ENCODE data around the gene OSBPL6.

OSBPL6 gene

DNA sequence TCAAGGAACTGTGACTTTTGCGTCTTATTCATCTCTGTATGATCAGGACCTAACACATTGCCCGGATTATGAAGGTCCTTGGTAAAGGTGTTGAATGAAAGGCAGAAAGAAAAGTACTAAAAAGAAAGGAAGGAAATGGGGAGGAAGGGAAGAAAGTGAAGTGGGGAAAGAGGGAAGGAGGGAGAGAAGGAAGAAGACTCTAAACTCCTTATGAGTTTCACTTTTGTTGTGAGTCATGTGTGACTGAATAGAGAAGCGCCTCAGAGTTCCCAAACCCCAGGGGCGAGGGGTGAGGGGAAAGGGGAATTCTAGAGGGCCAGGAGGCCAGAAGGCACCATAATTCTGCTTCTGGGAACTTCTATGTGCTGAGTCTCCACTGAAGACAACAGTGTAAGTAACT, 30.9 kb upstream of the OSBPL6 start:
- TF ChIP-seq TCF4 (CRISPR knock-in tag; IDR thresholded peaks at IDR 0.05; ENCODE audit: borderline replicate concordance) (no peak), PPARA (CRISPR knock-in tag; IDR thresholded peaks at IDR 0.05; ENCODE audit: borderline replicate concordance) (no peak), OSR1 (CRISPR knock-in tag; IDR thresholded peaks at IDR 0.05) (no peak), ZFP3 (CRISPR knock-in tag; IDR thresholded peaks at IDR 0.05) (no peak), ZFP30 (CRISPR knock-in tag; IDR thresholded peaks at IDR 0.05) (no peak), BACH2 (CRISPR knock-in tag; IDR thresholded peaks at IDR 0.05; ENCODE audit: borderline replicate concordance) (no peak), ZC3H10 (CRISPR knock-in tag; IDR thresholded peaks at IDR 0.05) (no peak), GLIS3 (CRISPR knock-in tag; IDR thresholded peaks at IDR 0.05) (no peak), ZNF565 (CRISPR knock-in tag; conservative IDR thresholded peaks at IDR 0.05; ENCODE audit: low read depth) (no peak), ESRRG (CRISPR knock-in tag; IDR thresholded peaks at IDR 0.05) (no peak), SNAI2 (CRISPR knock-in tag; IDR thresholded peaks at IDR 0.05) (no peak), ZNF8 (CRISPR knock-in tag; IDR thresholded peaks at IDR 0.05) (no peak), ARNTL (CRISPR knock-in tag; IDR thresholded peaks at IDR 0.05; ENCODE audit: borderline replicate concordance, low read depth) (no peak), ZNF70 (CRISPR knock-in tag; IDR thresholded peaks at IDR 0.05) (no peak), RARB (CRISPR knock-in tag; IDR thresholded peaks at IDR 0.05) (no peak)
- TF ChIP-seq, protein P1, sequence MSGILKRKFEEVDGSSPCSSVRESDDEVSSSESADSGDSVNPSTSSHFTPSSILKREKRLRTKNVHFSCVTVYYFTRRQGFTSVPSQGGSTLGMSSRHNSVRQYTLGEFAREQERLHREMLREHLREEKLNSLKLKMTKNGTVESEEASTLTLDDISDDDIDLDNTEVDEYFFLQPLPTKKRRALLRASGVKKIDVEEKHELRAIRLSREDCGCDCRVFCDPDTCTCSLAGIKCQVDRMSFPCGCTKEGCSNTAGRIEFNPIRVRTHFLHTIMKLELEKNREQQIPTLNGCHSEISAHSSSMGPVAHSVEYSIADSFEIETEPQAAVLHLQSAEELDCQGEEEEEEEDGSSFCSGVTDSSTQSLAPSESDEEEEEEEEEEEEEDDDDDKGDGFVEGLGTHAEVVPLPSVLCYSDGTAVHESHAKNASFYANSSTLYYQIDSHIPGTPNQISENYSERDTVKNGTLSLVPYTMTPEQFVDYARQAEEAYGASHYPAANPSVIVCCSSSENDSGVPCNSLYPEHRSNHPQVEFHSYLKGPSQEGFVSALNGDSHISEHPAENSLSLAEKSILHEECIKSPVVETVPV (CRISPR knock-in tag; IDR thresholded peaks at IDR 0.05) = no peak
- TF ChIP-seq, protein P2, sequence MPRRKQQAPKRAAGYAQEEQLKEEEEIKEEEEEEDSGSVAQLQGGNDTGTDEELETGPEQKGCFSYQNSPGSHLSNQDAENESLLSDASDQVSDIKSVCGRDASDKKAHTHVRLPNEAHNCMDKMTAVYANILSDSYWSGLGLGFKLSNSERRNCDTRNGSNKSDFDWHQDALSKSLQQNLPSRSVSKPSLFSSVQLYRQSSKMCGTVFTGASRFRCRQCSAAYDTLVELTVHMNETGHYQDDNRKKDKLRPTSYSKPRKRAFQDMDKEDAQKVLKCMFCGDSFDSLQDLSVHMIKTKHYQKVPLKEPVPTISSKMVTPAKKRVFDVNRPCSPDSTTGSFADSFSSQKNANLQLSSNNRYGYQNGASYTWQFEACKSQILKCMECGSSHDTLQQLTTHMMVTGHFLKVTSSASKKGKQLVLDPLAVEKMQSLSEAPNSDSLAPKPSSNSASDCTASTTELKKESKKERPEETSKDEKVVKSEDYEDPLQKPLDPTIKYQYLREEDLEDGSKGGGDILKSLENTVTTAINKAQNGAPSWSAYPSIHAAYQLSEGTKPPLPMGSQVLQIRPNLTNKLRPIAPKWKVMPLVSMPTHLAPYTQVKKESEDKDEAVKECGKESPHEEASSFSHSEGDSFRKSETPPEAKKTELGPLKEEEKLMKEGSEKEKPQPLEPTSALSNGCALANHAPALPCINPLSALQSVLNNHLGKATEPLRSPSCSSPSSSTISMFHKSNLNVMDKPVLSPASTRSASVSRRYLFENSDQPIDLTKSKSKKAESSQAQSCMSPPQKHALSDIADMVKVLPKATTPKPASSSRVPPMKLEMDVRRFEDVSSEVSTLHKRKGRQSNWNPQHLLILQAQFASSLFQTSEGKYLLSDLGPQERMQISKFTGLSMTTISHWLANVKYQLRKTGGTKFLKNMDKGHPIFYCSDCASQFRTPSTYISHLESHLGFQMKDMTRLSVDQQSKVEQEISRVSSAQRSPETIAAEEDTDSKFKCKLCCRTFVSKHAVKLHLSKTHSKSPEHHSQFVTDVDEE (CRISPR knock-in tag; IDR thresholded peaks at IDR 0.05) = no peak
- TF ChIP-seq, protein P3, sequence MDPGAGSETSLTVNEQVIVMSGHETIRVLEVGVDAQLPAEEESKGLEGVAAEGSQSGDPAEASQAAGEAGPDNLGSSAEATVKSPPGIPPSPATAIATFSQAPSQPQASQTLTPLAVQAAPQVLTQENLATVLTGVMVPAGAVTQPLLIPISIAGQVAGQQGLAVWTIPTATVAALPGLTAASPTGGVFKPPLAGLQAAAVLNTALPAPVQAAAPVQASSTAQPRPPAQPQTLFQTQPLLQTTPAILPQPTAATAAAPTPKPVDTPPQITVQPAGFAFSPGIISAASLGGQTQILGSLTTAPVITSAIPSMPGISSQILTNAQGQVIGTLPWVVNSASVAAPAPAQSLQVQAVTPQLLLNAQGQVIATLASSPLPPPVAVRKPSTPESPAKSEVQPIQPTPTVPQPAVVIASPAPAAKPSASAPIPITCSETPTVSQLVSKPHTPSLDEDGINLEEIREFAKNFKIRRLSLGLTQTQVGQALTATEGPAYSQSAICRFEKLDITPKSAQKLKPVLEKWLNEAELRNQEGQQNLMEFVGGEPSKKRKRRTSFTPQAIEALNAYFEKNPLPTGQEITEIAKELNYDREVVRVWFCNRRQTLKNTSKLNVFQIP (CRISPR knock-in tag; IDR thresholded peaks at IDR 0.05; ENCODE audit: borderline replicate concordance, low read depth) = no peak
- TF ChIP-seq, protein P4, sequence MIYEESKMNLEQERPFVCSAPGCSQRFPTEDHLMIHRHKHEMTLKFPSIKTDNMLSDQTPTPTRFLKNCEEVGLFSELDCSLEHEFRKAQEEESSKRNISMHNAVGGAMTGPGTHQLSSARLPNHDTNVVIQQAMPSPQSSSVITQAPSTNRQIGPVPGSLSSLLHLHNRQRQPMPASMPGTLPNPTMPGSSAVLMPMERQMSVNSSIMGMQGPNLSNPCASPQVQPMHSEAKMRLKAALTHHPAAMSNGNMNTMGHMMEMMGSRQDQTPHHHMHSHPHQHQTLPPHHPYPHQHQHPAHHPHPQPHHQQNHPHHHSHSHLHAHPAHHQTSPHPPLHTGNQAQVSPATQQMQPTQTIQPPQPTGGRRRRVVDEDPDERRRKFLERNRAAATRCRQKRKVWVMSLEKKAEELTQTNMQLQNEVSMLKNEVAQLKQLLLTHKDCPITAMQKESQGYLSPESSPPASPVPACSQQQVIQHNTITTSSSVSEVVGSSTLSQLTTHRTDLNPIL (CRISPR knock-in tag; IDR thresholded peaks at IDR 0.05; ENCODE audit: low read depth) = no peak
- no peak for ATAC-seq

DNA sequence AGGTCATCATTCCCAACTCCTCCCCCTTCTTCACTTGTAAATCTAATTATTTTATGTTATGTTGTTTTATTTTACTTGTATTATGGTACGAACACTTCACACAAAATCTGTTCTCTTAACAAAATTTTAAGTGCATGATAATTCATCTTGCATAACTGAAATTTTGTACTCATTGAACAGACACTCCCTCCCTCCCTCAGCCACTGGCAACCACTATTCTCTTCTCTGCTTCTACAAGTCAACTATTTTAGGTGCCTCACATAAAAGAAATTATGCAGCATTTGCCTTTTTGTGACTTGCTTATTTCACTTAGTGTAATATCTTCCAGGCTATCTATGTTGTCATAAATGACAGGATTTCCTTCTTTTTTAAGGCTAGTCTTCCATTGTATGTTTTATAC, 30.4 kb upstream of the OSBPL6 start:
- ATAC-seq = no peak
- TF ChIP-seq PPARA (CRISPR knock-in tag; IDR thresholded peaks at IDR 0.05; ENCODE audit: borderline replicate concordance) (no peak), ARNTL (CRISPR knock-in tag; IDR thresholded peaks at IDR 0.05; ENCODE audit: borderline replicate concordance, low read depth) (no peak), ZNF70 (CRISPR knock-in tag; IDR thresholded peaks at IDR 0.05) (no peak), ESRRG (CRISPR knock-in tag; IDR thresholded peaks at IDR 0.05) (no peak), SNAI2 (CRISPR knock-in tag; IDR thresholded peaks at IDR 0.05) (no peak), ZNF565 (CRISPR knock-in tag; conservative IDR thresholded peaks at IDR 0.05; ENCODE audit: low read depth) (no peak), ZFP30 (CRISPR knock-in tag; IDR thresholded peaks at IDR 0.05) (no peak), ZFP3 (CRISPR knock-in tag; IDR thresholded peaks at IDR 0.05) (no peak), ZC3H10 (CRISPR knock-in tag; IDR thresholded peaks at IDR 0.05) (no peak), TCF4 (CRISPR knock-in tag; IDR thresholded peaks at IDR 0.05; ENCODE audit: borderline replicate concordance) (no peak), OSR1 (CRISPR knock-in tag; IDR thresholded peaks at IDR 0.05) (no peak), CSDC2 (CRISPR knock-in tag; IDR thresholded peaks at IDR 0.05) (no peak), BACH2 (CRISPR knock-in tag; IDR thresholded peaks at IDR 0.05; ENCODE audit: borderline replicate concordance) (no peak), TOX (CRISPR knock-in tag; IDR thresholded peaks at IDR 0.05; ENCODE audit: borderline replicate concordance) (no peak)
- TF ChIP-seq, protein P1 (CRISPR knock-in tag; IDR thresholded peaks at IDR 0.05) = no peak
- TF ChIP-seq, protein P2 (CRISPR knock-in tag; IDR thresholded peaks at IDR 0.05) = no peak
- TF ChIP-seq, protein P5, sequence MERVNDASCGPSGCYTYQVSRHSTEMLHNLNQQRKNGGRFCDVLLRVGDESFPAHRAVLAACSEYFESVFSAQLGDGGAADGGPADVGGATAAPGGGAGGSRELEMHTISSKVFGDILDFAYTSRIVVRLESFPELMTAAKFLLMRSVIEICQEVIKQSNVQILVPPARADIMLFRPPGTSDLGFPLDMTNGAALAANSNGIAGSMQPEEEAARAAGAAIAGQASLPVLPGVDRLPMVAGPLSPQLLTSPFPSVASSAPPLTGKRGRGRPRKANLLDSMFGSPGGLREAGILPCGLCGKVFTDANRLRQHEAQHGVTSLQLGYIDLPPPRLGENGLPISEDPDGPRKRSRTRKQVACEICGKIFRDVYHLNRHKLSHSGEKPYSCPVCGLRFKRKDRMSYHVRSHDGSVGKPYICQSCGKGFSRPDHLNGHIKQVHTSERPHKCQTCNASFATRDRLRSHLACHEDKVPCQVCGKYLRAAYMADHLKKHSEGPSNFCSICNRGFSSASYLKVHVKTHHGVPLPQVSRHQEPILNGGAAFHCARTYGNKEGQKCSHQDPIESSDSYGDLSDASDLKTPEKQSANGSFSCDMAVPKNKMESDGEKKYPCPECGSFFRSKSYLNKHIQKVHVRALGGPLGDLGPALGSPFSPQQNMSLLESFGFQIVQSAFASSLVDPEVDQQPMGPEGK (CRISPR knock-in tag; IDR thresholded peaks at IDR 0.05; ENCODE audit: borderline replicate concordance) = no peak
- TF ChIP-seq, protein P3 (CRISPR knock-in tag; IDR thresholded peaks at IDR 0.05; ENCODE audit: borderline replicate concordance, low read depth) = no peak
